Natural killer cell (primary cell): ENCODE measurements around the gene SLC12A8. TPM values are rescaled to one million over a fixed set of nuclear protein-coding genes. Genes with fewer than 3 reads are reported as not detected.

Source experiments
- ATAC-seq, 3 donors: fragments of 150-1000 bp in 2 of 3; fragments of 200-7000 bp in 1 of 3; cut with Tn5 transposase; 1 replicate in 1 of 3; 2 replicates in 2 of 3; pipeline ENCODE4 v1.10.0; 2021; ENCODE audit warnings: mild to moderate bottlenecking in 2 of 3, moderate library complexity in 2 of 3
- DNase-seq, 2 donors: peaks; one replicate each; pipeline versions ENCODE4 v3.0.0 to v3.0.0-alpha.2; 2013 to 2021; ENCODE audit warnings: mixed read lengths in 1 of 2
- H3K27ac ChIP-seq: one replicate; pipeline ENCODE4 v1.5.1; 2013; ENCODE audit warnings: mild to moderate bottlenecking, low read length
- H3K27me3 ChIP-seq: one replicate; pipeline ENCODE4 v1.6.1; 2013; ENCODE audit warnings: low read length; ENCODE audit not compliant: control insufficient read depth, insufficient read depth
- H3K36me3 ChIP-seq: one replicate; pipeline ENCODE4 v1.6.1; 2013; ENCODE audit warnings: low read length; ENCODE audit not compliant: control insufficient read depth, insufficient read depth
- H3K4me1 ChIP-seq: one replicate; pipeline ENCODE4 v1.6.1; 2013; ENCODE audit warnings: low read length; ENCODE audit not compliant: control insufficient read depth, insufficient read depth
- H3K4me3 ChIP-seq: one replicate; pipeline ENCODE4 v1.5.1; 2013; ENCODE audit warnings: low read length
- H3K9me3 ChIP-seq: one replicate; pipeline ENCODE4 v1.6.1; 2013; ENCODE audit warnings: low read length; ENCODE audit not compliant: control insufficient read depth, insufficient read depth
- H3K27ac Mint-ChIP-seq, 2 donors: one replicate each; pipeline ENCODE4 v1.8.0; 2022; ENCODE audit warnings: mild to moderate bottlenecking in 2 of 2, mixed read lengths in 2 of 2, moderate library complexity in 1 of 2
- H3K27me3 Mint-ChIP-seq, 2 donors: one replicate each; pipeline ENCODE4 v1.8.0; 2022; ENCODE audit warnings: low read depth in 2 of 2, mixed read lengths in 2 of 2
- H3K36me3 Mint-ChIP-seq: one replicate; pipeline ENCODE4 v1.8.0; 2022; ENCODE audit warnings: mixed read lengths
- H3K4me1 Mint-ChIP-seq, 2 donors: one replicate each; pipeline ENCODE4 v1.8.0; 2022; ENCODE audit warnings: mixed read lengths in 2 of 2
- H3K4me3 Mint-ChIP-seq: one replicate; pipeline ENCODE4 v1.8.0; 2022; ENCODE audit warnings: mild to moderate bottlenecking, moderate library complexity, mixed read lengths
- H3K9me3 Mint-ChIP-seq, 2 donors: one replicate each; pipeline ENCODE4 v1.8.0; 2022; ENCODE audit warnings: mixed read lengths in 2 of 2
- CTCF ChIP-seq: fragments of 200-600 bp; IDR thresholded peaks from one replicate; pipeline ENCODE4 v1.8.0; 2022; ENCODE audit warnings: antibody characterized with exemption
- WGBS: methylation state at CpG from one replicate; pipeline ENCODE4 v1.1.7; 2013; ENCODE audit warnings: missing lambda C conversion rate; ENCODE audit not compliant: insufficient coverage; 5-methylcytosine and 5-hydroxymethylcytosine counted together
- intact Hi-C: fragments of 100-400 bp; cut with micrococcal nuclease; formaldehyde crosslinking; loops from one replicate; pipeline ENCODE4 v1.14.2; 2022
- total RNA-seq, 4 donors: library from RNA; stranded (reverse); fragments of 120-200 nt in 1 of 4; gene quantifications; one replicate each; pipeline versions ENCODE4 v1.2.3 to v1.2.4, GENCODE V29; 2013 to 2022

Gene SLC12A8
- total RNA-seq, 3 donors from 2014 or later (not counting 1 experiment from before 2014, with no cell fraction given) = 0.25 to 1.4 (median 0.61) TPM

GRCh38 chr3:125206934-125207333 lies 5.6 kb downstream of the SLC12A8 start:
- H3K27me3 Mint-ChIP-seq = peaks cover 21 to 26% of the 10 kb centered on the region in 2 donors
- H3K27ac ChIP-seq = no peak overlapping the region
- H3K4me1 Mint-ChIP-seq = peaks cover 0 to 6% of the 10 kb centered on the region in 2 donors
- ATAC-seq (no peak), DNase-seq (no peak)
- TF ChIP-seq CTCF = no peak
- H3K36me3 Mint-ChIP-seq = no peaks in the 10 kb centered on the region
- 88% methylated on average over 6 of the region's 6 CpGs for WGBS
- peaks cover under 1% of the 10 kb centered on the region for H3K4me1 ChIP-seq
- H3K4me3 Mint-ChIP-seq = no peak overlapping the region
- no peaks in the 10 kb centered on the region for H3K36me3 ChIP-seq
- peaks cover 7% of the 10 kb centered on the region for H3K27me3 ChIP-seq
- no peaks in the 10 kb centered on the region for H3K9me3 Mint-ChIP-seq
- intact Hi-C loops = no loop called here
- H3K27ac Mint-ChIP-seq = no peak overlapping the region
- H3K4me3 ChIP-seq = no peak overlapping the region
- H3K9me3 ChIP-seq = no peaks in the 10 kb centered on the region

GRCh38 chr3:125203731-125204130 lies 8.8 kb downstream of the SLC12A8 start:
- no peak for TF ChIP-seq CTCF
- no peak overlapping the region for H3K27ac ChIP-seq
- Mint-ChIP-seq H3K27ac (no peak overlapping the region), H3K4me1 (no peaks in the 10 kb centered on the region), H3K27me3 (peaks cover 0 to 5% of the 10 kb centered on the region in 2 donors), H3K36me3 (no peaks in the 10 kb centered on the region), H3K4me3 (no peak overlapping the region), H3K9me3 (no peaks in the 10 kb centered on the region)
- no peaks in the 10 kb centered on the region for H3K9me3 ChIP-seq
- intact Hi-C loops = no loop called here
- H3K4me1 ChIP-seq = no peaks in the 10 kb centered on the region
- no peaks in the 10 kb centered on the region for H3K36me3 ChIP-seq
- no peak overlapping the region for H3K4me3 ChIP-seq
- ATAC-seq (no peak), DNase-seq (no peak)
- no peaks in the 10 kb centered on the region for H3K27me3 ChIP-seq

- no peaks in the 10 kb centered on the region for H3K9me3 ChIP-seq
- Mint-ChIP-seq H3K9me3 (no peaks in the 10 kb centered on the region), H3K27me3 (no peaks in the 10 kb centered on the region), H3K27ac (no peak overlapping the region), H3K4me1 (no peaks in the 10 kb centered on the region), H3K4me3 (no peak overlapping the region), H3K36me3 (no peaks in the 10 kb centered on the region)
- no peak overlapping the region for H3K4me3 ChIP-seq
- peak in 2 of 3 donors; percentile 69 to 77 for ATAC-seq
- 89% methylated on average over 1 of the region's 4 CpGs for WGBS
- TF ChIP-seq CTCF = peak; percentile 16
- H3K4me1 ChIP-seq = no peaks in the 10 kb centered on the region
- no peaks in the 10 kb centered on the region for H3K36me3 ChIP-seq
- intact Hi-C loops = loop anchor here (1.0 kb wide), 2 partner anchors 207 to 274 kb away; no protein-coding TSS in a partner anchor
- peak in 1 of 2 donors; percentile 46 for DNase-seq
- H3K27me3 ChIP-seq = no peaks in the 10 kb centered on the region
- no peak overlapping the region for H3K27ac ChIP-seq
Observed at GRCh38 chr3:125202197-125202596, 10.4 kb downstream of the SLC12A8 start.

GRCh38 chr3:125200731-125201139 lies 11.8 kb downstream of the SLC12A8 start:
- intact Hi-C loops = no loop called here
- 78% methylated on average over 6 of the region's 6 CpGs for WGBS
- ATAC-seq = no peak

More at GRCh38 chr3:125200731-125201139, 11.8 kb downstream of the SLC12A8 start:
- no peak for DNase-seq
- no peak overlapping the region for H3K27ac ChIP-seq
- H3K4me1 ChIP-seq = no peaks in the 10 kb centered on the region
- no peak overlapping the region for H3K4me3 ChIP-seq
- H3K9me3 ChIP-seq = no peaks in the 10 kb centered on the region
- no peak for TF ChIP-seq CTCF
- no peak overlapping the region for H3K4me3 Mint-ChIP-seq
- H3K27me3 ChIP-seq = no peaks in the 10 kb centered on the region
- no peaks in the 10 kb centered on the region for H3K9me3 Mint-ChIP-seq
- no peak overlapping the region for H3K27ac Mint-ChIP-seq
- no peaks in the 10 kb centered on the region for H3K27me3 Mint-ChIP-seq
- H3K4me1 Mint-ChIP-seq = no peaks in the 10 kb centered on the region
- no peaks in the 10 kb centered on the region for H3K36me3 ChIP-seq
- no peaks in the 10 kb centered on the region for H3K36me3 Mint-ChIP-seq
